GM06990 (cell line): ENCODE data around the gene TMPRSS9.
A peak's percentile ranks its signal among the peaks of the same experiment; 100 is the strongest.

ENCODE experiments used
- DNase-seq: peaks from one replicate; pipeline ENCODE4 v3.0.0-alpha.2; 2011; ENCODE audit not compliant: insufficient read length; ENCODE audit errors: extremely low read depth
- H3K27me3 ChIP-seq: replicated peaks from 2 replicates; pipeline ENCODE4 v1.6.0; 2011; ENCODE audit warnings: low read length; ENCODE audit not compliant: control insufficient read depth, insufficient read depth
- H3K36me3 ChIP-seq: 2 replicates; pipeline ENCODE4 v1.5.1; 2011; ENCODE audit warnings: low read length; ENCODE audit not compliant: control insufficient read depth, insufficient read depth
- H3K4me3 ChIP-seq: replicated peaks from 2 replicates; pipeline ENCODE4 v1.5.1; 2011; ENCODE audit warnings: low read depth, mild to moderate bottlenecking, control low read depth, low read length
- TF ChIP-seq, protein P1 (sequence below): IDR thresholded peaks from 2 replicates; pipeline ENCODE4 v1.5.1; 2011; ENCODE audit warnings: low read length, control low read depth, mild to moderate bottlenecking, inconsistent platforms; ENCODE audit not compliant: insufficient read depth, poor library complexity, severe bottlenecking

TMPRSS9 gene

DNA sequence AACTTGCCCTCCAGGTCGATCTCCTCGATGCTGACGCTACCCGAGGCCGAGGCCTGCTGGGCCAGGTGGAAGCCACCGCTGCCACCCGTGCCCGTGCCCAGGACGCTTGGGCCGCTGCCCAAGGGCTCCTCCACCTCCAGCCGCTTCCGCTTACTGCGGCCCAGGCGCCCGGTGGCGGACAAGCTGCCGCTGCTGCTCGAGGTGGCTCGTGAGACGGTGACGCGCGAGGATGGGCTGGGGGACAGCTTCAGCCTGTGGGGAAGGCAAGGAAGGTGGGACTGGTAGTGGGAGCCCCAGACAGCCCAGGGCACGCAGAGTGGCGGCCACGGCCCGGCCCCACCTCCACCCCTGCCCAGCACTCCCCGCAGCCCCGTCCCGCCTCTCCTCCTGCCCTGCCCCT lies 73.8 kb downstream of the TMPRSS9 start:
- TF ChIP-seq, protein P1, sequence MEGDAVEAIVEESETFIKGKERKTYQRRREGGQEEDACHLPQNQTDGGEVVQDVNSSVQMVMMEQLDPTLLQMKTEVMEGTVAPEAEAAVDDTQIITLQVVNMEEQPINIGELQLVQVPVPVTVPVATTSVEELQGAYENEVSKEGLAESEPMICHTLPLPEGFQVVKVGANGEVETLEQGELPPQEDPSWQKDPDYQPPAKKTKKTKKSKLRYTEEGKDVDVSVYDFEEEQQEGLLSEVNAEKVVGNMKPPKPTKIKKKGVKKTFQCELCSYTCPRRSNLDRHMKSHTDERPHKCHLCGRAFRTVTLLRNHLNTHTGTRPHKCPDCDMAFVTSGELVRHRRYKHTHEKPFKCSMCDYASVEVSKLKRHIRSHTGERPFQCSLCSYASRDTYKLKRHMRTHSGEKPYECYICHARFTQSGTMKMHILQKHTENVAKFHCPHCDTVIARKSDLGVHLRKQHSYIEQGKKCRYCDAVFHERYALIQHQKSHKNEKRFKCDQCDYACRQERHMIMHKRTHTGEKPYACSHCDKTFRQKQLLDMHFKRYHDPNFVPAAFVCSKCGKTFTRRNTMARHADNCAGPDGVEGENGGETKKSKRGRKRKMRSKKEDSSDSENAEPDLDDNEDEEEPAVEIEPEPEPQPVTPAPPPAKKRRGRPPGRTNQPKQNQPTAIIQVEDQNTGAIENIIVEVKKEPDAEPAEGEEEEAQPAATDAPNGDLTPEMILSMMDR, result no peak
- H3K36me3 ChIP-seq, result peaks cover 41% of the 10 kb centered on the region
- DNase-seq, result peak; percentile 17
- no peaks in the 10 kb centered on the region for H3K27me3 ChIP-seq
- H3K4me3 ChIP-seq, result no peak overlapping the region

DNA sequence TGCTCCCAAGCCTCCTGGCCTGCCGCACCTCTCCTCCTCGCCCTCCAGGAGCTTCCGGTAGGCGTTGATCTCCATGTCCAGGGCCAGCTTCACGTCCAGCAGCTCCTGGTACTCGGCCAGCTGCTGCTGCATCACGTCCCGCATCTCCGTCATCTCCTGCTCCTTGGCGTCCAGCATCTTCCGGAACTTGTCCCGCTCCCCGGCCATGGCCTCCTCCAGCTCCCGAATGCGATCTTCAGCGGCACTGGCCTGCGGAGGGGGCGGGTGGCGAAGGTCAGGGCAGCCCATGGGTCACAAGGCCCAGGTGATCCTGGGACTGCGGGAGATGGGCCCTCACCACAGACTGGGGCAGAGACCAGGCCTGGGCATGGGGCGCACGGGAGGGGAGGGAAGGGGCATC lies 74.2 kb downstream of the TMPRSS9 start:
- H3K4me3 ChIP-seq, result no peak overlapping the region
- H3K36me3 ChIP-seq, result peaks cover 43% of the 10 kb centered on the region
- H3K27me3 ChIP-seq, result no peaks in the 10 kb centered on the region
- no peak for DNase-seq
- TF ChIP-seq, protein P1, result no peak

DNA sequence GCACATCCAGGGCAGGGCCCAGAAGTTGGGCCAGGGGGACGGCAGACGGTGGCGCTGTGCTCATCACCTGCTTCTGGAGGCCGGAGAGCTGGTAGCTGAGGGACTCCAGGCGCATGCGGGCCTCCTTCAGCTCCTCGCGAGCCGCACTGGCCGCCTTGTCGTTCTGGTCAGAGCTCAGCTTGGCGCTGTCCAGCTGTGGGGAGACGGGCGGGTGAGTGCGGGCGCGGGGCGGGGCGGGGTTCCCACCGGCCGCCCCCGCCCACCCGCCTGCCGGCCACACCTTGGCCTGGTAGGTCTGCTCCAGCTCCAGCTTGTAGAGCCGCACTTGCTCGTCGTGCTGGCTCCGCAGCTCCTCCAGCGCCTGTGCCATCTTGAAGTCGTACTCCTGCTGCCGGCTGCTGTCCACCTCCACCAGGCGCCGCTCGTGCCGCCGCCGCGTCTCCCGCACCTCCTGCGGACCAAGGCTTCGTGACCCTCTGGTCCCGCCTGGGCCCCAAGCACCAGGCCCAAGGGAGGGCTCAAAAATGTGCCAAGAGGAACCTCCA lies 74.7 kb downstream of the TMPRSS9 start:
- TF ChIP-seq, protein P1, result no peak
- H3K36me3 ChIP-seq, result peaks cover 42% of the 10 kb centered on the region

DNA sequence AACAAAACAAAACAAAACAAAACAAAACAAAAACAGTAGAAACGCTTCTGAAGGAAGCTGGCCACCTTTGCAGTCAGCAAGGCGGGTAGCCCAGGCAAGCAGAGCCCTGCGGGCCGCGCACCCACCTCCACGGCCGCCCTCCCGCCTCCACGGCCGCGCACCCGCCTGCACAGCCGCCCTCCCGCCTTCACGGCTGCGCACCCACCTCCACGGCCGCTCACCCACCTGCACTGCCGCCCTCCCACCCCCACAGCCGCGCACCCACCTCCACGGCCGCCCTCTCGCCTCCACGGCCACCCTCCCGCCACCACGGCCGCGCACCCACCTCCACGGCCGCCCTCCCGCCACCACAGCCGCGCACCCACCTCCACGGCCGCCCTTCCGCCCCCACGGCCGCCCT lies 76.3 kb downstream of the TMPRSS9 start:
- no peaks in the 10 kb centered on the region for H3K27me3 ChIP-seq
- H3K36me3 ChIP-seq, result peaks cover 35% of the 10 kb centered on the region
- DNase-seq, result no peak
- H3K4me3 ChIP-seq, result no peak overlapping the region
- TF ChIP-seq, protein P1, result no peak

More for the DNA sequence above, 74.7 kb downstream of the TMPRSS9 start:
- no peaks in the 10 kb centered on the region for H3K27me3 ChIP-seq
- H3K4me3 ChIP-seq, result no peak overlapping the region
- DNase-seq, result no peak

DNA sequence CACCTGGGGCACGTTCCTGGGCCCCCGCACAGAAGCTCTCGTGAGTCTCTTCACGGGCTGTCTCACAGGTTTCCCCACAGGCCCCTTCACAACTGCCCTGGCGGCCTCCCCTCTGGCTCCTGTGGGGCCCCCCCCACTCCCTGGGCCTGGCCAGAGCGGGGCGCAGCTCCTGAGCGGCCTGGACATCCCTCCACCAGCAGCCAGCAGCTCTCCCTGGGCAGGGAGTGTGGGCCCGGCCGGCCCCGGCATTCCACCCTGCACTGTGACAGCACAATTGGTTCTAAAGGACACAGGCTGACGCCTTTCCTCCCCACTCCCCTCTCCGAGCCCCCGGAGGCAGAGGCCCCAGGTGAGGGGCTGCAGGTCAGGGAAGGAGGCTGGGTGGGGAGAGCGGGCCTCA lies 76.9 kb downstream of the TMPRSS9 start:
- TF ChIP-seq, protein P1, result no peak
- H3K4me3 ChIP-seq, result no peak overlapping the region
- DNase-seq, result no peak
- peaks cover 38% of the 10 kb centered on the region for H3K36me3 ChIP-seq
- no peaks in the 10 kb centered on the region for H3K27me3 ChIP-seq

DNA sequence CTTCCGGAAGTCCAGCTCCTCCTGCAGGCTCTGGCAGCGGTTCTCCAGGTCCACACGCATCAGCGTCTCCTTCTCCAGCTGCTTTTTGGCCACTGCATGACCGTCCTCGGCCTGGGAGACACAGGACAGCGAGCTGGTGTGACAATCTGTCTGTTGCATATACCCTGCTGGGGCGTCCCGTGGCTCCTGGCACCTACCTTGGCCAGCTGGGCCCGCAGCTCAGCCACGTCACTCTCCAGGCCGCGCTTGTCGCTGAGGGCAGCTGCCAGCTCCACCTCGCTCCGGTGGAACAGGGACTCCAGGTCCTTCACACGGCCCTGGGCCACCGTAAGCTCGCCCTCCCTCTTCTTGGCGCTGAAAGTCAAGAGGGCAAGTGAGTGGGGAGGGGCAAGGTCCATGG lies 78.1 kb downstream of the TMPRSS9 start:
- Histone ChIP-seq H3K36me3 (peaks cover 40% of the 10 kb centered on the region), H3K27me3 (no peaks in the 10 kb centered on the region), H3K4me3 (no peak overlapping the region)
- TF ChIP-seq, protein P1, result no peak
- DNase-seq, result peak; percentile 12
